HG03280 (cell line): ENCODE results near the gene FAM181A.

Experiments used
- ATAC-seq: cut with Tn5 transposase; IDR thresholded peaks from one replicate; pipeline ENCODE4 v1.9.1; 2021; ENCODE audit warnings: mild to moderate bottlenecking, moderate library complexity; ENCODE audit not compliant: unreplicated experiment

Gene FAM181A

GRCh38 chr14:93928184-93929047 lies 1.3 kb downstream of the FAM181A start:
- no peak for ATAC-seq

DNA sequence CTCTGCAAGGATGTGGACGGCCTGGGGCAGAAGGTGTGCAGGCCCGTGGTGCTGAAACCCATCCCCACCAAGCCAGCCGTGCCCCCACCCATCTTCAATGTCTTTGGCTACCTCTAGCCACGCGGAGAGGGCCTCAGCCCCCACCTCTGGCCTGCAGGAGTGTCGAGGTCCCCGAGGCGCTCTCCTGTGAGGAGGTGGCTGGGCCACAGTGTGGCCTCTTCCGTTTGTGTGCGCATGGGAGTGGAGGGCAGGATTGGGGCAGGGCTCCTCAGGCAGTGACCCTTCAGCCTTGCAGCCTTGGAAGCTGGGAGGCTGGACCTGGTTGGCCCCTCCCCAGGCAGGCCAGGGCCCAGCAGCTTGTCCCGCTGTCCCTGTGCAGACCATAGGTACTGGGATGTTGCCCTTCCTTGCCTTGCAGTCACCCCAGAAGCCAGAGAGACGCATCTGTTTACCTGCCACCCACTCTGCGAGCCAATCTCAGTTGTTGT lies 1.9 kb downstream of the FAM181A start:
- ATAC-seq, result no peak

DNA sequence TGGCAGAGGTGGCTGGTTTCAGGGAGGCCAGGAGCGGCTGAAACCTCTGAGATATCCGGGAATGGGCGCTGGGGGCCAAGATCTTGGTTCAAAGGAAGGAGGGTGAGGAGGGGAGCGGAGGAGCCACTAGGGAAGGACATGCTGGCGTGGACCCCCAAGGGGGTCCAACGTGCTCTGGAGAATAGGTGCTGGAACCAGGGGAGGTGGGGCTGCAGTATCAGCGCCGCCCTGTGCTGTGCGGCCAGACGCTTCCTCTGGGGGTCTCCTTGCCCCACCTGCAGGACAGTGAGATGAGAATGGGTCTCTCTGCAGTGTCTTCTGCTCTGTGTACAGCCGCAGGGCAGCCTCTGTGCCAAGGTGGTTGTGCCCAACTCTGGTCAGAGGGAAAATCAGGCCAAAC lies 2.5 kb downstream of the FAM181A start:
- ATAC-seq, result no peak

GRCh38 chr14:93930296-93930988 lies 3.3 kb downstream of the FAM181A start:
- no peak for ATAC-seq

DNA sequence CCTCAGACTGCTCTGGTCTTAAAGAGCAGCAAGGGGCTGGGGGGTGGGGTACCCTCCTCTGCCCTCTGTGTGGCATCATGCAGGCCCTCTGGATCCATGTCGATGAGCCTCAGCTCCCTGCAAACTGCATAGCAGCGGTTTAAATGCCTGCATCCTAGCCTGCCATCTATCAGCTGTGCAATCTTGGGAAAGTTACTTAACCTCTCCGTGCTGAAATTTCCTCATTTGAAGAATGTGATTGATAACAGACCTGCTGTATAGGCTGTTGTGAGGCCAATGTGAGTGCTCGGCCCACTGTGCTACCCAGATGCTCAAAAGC lies 3.8 kb downstream of the FAM181A start:
- ATAC-seq, result no peak

DNA sequence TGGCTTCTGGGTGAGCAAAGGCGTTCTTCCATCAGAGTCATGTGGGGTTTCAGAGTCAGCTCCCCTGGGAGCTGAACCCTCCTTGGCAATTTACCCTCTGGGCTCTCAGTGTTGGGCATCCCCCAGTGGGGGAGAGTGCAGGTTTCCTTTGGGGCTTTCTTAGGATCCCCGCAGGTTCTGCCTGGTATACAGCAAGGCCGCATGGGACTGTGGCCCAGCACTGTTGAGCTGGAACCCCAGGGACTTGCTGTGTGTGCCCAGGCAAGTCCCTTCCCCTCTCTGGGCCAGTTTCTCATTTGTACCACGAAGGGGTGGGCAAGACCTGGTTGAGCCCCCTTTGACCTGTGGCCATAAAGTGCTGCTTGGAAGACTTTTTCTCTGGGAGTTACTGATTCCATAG lies 5.5 kb downstream of the FAM181A start:
- ATAC-seq, result no peak

- ATAC-seq, result no peak
Observed at GRCh38 chr14:93935213-93935612, 8.1 kb downstream of the FAM181A start.

DNA sequence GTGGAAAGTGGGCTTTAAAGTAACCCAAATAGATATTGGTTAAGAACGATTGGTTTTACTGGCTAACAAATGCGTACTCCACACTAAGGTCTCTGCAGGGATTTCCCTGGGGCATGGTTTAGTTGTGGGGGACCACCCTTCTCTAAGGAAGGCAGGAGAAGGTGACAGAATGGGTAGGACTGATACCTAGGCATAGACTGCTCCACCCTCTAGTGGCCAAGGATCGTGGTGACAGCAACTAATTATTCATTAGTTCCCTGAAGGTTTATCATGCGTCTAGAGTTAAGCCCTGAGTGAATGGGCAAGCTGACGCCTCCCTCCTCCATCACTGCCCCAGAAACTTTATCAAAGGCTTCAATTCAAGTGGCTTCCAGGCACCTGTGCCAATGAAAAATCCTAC lies 9.1 kb downstream of the FAM181A start:
- no peak for ATAC-seq

DNA sequence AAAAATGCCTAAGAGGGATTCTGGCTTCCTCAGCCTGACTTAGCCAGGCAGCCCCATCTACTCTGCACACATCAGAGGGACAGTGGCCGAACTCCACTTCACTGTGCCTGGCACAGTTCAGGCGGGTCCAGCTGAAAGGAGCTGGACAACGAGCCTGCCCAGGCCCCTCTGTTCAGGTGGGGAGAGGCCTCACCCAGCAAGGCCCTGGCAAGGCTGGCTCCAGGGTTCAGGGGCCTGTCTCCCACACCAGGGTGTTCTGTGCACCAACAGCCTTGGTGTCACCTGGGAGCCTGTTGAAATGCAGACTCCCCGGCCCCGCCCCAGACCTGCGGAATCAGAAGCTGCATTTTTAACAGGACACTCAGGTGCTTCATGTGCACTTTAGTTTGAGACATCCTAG lies 9.8 kb downstream of the FAM181A start:
- ATAC-seq, result no peak

GRCh38 chr14:93937519-93937918 lies 10.4 kb downstream of the FAM181A start:
- ATAC-seq, result no peak

DNA sequence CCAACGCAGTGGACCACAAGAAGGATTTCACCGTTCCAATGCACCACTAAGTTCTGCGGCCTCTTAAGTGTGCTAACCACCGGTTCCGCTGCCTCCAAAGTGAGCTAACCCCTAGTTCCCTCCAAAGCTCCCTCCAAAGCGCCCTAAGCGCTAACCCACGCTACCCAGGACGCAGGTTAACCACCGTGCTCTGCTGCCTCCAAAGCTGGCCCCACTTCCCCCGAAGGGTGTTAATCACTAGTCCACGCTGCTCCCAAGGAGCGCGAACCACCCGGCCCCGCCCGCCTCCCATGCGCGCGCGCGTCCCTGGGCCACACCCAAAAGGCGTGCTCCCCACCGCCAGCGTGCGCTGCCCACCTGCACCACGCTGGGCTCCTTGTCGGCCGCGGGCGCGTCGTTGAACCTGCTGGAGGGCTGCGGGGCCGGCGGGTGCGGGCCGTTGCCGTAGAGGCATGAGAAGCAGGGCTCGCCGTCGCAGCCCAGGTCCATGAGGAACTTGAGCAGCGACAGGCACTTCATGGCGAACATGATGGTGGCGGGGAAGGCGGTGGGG lies 11.7 kb downstream of the FAM181A start:
- no peak for ATAC-seq

- ATAC-seq, result peak; percentile 83
Observed at GRCh38 chr14:93939304-93940229, 12.4 kb downstream of the FAM181A start.

DNA sequence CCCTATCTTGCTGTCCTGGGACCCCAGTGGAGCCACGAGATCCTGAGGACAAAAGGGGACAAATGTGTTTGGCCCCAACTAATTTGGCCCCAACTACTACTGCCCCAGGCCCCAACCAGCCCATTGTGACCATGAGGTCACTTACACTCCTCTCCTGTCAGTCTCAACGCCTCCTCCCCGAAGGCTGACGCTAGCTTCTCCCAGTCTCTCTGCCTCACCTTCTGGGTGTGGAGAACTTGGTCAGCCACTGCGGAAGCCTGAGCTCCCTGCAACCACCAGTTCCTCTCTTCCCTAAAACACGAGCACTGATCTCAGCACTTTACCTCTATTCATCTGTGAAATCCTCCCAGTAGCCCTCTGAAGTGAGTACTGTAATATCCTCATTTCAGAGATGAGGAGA lies 13.3 kb downstream of the FAM181A start:
- no peak for ATAC-seq

DNA sequence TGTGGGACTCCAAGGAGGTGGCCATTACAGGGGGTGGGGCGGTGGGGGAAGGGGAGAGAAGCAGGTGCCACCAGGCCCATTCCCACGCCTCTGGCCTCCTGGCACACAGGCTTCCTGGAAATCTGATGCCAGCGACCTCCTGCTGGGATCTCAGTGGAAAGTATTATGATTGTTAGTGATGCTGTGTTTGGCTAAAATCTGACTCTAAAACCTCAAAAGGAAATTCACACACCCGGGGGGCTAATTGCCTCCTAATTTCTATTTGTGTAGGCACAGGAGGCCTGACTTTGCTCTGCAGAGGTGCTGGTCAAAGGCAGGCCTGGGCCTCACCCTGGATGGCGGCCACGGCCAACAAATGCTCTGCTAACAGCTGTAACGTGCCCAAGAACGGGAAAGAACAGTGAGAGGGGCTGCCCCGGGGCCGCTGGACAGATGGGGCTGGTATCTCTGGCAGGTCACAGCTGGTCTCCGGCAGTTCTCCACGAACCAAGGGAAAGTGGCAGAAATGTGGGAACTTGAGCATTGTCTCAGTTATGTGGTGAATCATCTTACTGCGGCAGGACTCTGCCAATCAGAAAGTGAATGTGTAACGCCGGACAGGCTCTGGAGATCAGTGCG lies 14.3 kb downstream of the FAM181A start:
- no peak for ATAC-seq

GRCh38 chr14:93943052-93943451 lies 15.9 kb downstream of the FAM181A start:
- ATAC-seq, result no peak

DNA sequence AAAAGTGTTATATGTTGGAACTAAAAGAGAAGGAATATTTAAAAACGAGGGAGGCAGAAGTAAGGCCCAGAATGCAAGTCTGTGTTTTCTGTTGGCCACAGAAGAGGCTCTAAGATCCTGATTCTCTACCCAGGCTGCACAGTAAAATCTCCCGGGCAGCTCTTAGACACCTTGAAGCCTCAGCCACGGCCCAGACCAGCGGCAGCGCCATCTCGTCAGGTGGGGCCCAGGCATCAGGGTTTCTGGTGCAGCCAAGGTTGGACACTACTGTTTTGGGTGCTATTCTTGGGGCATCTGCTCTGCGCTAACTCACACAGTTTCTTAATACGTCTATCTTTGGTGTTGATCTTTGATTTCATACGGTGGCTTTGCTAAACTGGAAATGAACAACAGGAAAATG lies 16.8 kb downstream of the FAM181A start:
- ATAC-seq, result no peak

DNA sequence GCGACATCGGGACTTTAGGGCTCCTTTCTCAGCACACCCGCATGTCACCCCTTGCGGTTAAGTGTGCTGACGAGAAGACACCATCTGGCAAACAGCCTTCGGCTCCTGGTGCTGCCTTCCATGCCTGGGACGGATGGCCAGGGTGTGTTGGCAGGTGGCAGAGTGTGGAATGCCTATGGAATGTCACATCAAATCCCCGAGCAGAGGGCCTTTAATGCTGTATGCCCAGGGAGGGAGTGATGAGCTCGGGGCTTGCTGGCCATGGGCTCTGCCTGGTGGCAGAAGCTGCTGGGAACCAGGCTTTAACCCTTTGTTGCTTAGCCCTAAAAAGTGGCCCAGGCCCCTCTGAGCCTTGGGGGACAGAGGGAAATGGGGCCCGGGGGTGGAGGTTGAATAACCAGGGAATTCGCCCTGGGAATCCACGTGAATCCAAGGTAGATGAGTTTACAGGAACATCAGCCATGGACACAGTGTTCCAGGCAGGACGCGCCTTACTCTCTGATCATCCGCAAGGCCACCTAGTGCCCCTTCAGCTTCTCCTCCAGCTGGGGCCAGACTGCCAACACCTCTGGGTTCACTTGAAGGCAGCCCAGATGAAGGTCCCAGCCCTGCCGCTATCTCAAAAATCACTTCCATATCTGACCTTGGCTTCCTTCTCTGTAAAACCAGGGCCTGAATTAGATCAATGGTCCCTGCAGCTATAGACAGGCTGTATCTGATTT lies 17.4 kb downstream of the FAM181A start:
- ATAC-seq, result no peak

DNA sequence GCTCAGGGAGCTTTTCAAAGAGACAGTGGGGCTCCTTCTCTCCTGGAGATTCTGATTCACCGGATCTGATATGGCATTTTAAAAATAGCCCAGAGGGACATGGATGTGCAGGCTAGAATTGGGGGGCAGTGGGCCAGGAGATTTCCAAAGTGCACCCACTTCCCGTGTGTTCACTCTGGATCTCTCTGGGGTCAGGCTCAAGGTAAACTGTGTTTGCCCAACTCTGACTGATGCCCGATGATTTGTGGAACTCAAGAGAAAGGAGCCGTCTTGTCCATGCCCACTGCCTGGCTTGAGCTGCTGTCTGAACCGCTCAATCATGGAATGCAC lies 17.9 kb downstream of the FAM181A start:
- ATAC-seq, result no peak

GRCh38 chr14:93946104-93946503 lies 19.0 kb downstream of the FAM181A start:
- no peak for ATAC-seq

DNA sequence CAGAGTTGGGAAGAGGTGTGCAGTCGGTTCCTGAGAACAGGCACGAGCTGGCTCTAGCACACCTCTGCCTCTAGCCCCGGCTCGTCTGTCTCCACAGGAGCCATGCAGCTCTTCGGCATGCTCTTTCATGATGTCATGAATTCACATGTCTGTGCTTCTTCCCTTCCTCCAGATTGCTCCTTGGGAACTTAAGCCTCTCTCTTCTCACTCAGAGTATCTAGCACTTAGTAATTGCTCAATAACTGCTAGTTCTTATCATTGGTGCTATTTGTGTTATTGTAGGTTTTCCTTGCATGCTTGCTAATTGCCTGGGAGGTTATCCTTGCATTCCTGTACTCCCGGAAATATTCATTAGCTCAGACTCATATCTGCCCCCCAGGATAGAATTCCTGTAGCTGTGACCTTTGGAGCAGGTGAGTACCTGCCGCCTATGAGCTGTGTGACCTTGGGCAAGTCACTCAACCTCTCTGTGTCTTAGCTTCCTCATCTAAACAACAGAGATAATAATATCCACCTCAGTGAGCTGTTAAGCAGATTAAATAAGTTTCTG lies 19.5 kb downstream of the FAM181A start:
- no peak for ATAC-seq
